ENCODE data around the gene HTR1B.

The HTR1B gene

GRCh38 chr6:77424761-77425160 is 38.5 kb downstream of the HTR1B start:
- Histone ChIP-seq H3K4me3 (ENCODE audit: low read depth in 1 of 2, low read length in 2 of 2) (no peak overlapping the region), H3K4me1 (ENCODE audit: insufficient read depth, low read length) (no peaks in the 10 kb centered on the region), H3K27me3 (ENCODE audit: control insufficient read depth in 1 of 2, insufficient read depth in 2 of 2, low read length in 2 of 2) (no peaks in the 10 kb centered on the region), H3K36me3 (ENCODE audit: insufficient read depth, low read length) (no peaks in the 10 kb centered on the region), H3K9me3 (ENCODE audit: low read length) (no peaks in the 10 kb centered on the region), H3K9ac (ENCODE audit: low read length) (no peak overlapping the region), H3K27ac (ENCODE audit: low read depth, low read length) (no peak overlapping the region)

- no peak overlapping the region for H3K4me3 ChIP-seq (ENCODE audit: low read depth in 1 of 2, low read length in 2 of 2)
- H3K27me3 ChIP-seq (ENCODE audit: control insufficient read depth in 1 of 2, insufficient read depth in 2 of 2, low read length in 2 of 2) = no peaks in the 10 kb centered on the region
- no peak overlapping the region for H3K9ac ChIP-seq (ENCODE audit: low read length)
- no peaks in the 10 kb centered on the region for H3K36me3 ChIP-seq (ENCODE audit: insufficient read depth, low read length)
- no peaks in the 10 kb centered on the region for H3K9me3 ChIP-seq (ENCODE audit: low read length)
- no peak overlapping the region for H3K27ac ChIP-seq (ENCODE audit: low read depth, low read length)
- H3K4me1 ChIP-seq (ENCODE audit: insufficient read depth, low read length) = no peaks in the 10 kb centered on the region
Measured at GRCh38 chr6:77416839-77417238, 46.5 kb downstream of the HTR1B start.

- H3K4me3 ChIP-seq (ENCODE audit: low read depth in 1 of 2, low read length in 2 of 2) = no peak overlapping the region
- H3K4me1 ChIP-seq (ENCODE audit: insufficient read depth, low read length) = no peaks in the 10 kb centered on the region
- no peak overlapping the region for H3K27ac ChIP-seq (ENCODE audit: low read depth, low read length)
- H3K36me3 ChIP-seq (ENCODE audit: insufficient read depth, low read length) = no peaks in the 10 kb centered on the region
- no peaks in the 10 kb centered on the region for H3K27me3 ChIP-seq (ENCODE audit: control insufficient read depth in 1 of 2, insufficient read depth in 2 of 2, low read length in 2 of 2)
- no peak overlapping the region for H3K9ac ChIP-seq (ENCODE audit: low read length)
- H3K9me3 ChIP-seq (ENCODE audit: low read length) = no peaks in the 10 kb centered on the region
Measured at GRCh38 chr6:77415706-77416105, 47.6 kb downstream of the HTR1B start.

Data from muscle layer of colon (tissue), 2 donors.